ENCODE results near the gene ZC3H18. TPM values are rescaled to one million over a fixed set of nuclear protein-coding genes. Genes with fewer than 3 reads are reported as not detected.

The ZC3H18 gene
- total RNA-seq, 1 experiment from 2014 or later = 61.8 TPM

DNA sequence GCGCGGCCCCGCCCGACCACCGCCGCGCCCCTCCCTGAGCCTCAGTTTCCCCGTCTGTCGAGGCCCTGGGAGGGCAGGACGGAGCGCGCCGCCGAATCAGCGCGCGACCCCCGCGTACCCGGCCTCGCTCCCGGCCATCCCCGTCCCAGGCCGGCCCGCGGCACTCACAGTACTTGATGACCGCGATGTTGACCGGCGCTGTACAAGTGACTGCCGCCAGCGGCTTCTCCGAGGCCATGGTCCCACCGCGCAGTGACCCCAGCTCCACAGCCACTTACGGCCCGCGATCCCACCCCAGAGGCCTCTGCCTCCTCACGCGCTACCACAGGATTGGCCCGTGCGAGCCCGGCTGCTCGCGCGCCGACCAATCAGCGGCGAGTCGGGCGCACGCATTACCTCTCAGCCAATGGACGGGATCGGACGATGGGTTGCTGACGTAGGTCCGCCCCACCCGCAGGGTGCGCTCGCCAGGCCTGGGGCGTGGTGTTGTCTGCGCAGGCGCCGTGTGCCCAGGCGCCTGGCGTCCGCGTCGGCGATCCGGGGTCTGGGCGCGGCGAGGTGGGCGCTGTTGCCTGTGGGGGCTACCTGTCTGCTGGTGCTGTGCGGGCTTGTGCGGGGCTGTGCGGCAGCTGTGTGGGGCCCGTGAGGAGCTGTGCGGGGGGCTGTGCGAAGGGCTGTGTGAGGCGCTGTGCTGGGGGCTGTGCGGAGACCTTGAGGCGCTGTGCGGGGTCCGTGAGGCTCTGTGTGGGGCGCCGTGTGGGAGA, 92.8 kb downstream of the ZC3H18 start, which contains the start of gene MVD (continued):
- TF ChIP-seq, protein P1, sequence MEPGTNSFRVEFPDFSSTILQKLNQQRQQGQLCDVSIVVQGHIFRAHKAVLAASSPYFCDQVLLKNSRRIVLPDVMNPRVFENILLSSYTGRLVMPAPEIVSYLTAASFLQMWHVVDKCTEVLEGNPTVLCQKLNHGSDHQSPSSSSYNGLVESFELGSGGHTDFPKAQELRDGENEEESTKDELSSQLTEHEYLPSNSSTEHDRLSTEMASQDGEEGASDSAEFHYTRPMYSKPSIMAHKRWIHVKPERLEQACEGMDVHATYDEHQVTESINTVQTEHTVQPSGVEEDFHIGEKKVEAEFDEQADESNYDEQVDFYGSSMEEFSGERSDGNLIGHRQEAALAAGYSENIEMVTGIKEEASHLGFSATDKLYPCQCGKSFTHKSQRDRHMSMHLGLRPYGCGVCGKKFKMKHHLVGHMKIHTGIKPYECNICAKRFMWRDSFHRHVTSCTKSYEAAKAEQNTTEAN (CRISPR knock-in tag; IDR thresholded peaks at IDR 0.05) = peak; percentile 44; the same call in 1 of the 2 replicates
- TF ChIP-seq ZNF138 (CRISPR knock-in tag; conservative IDR thresholded peaks at IDR 0.05) = no peak
- 0 out of 2 replicates have a peak, but pooled peaks have one; percentile 24 for TF ChIP-seq TCF7 (CRISPR knock-in tag; IDR thresholded peaks at IDR 0.05; ENCODE audit: low read depth)
- peak; percentile 90 for TF ChIP-seq FOXK1 (CRISPR knock-in tag; IDR thresholded peaks at IDR 0.05)
- TF ChIP-seq ZSCAN18 (CRISPR knock-in tag; IDR thresholded peaks at IDR 0.05) = no peak
- peak; percentile 100 for TF ChIP-seq SP1 (CRISPR knock-in tag; conservative IDR thresholded peaks at IDR 0.05)
- TF ChIP-seq FOXP4 (CRISPR knock-in tag; IDR thresholded peaks at IDR 0.05) = peak; percentile 48; the same call in 1 of the 2 replicates
- peak; percentile 81 for TF ChIP-seq ZNF232 (CRISPR knock-in tag; IDR thresholded peaks at IDR 0.05)

- no peak for DNase-seq (ENCODE audit: low spot score)
- Mint-ChIP-seq H3K36me3 (peaks cover 14% of the 10 kb centered on the region), H3K27ac (peak overlapping the region; percentile 80), H3K4me1 (peaks cover 17% of the 10 kb centered on the region), H3K9me3 (peaks cover 7% of the 10 kb centered on the region), H3K27me3 (ENCODE audit: low read depth) (no peaks in the 10 kb centered on the region; the same call in 1 of the 2 replicates), H3K4me3 (peak overlapping the region; percentile 21)
- no peak for ATAC-seq
- TF ChIP-seq RORB (CRISPR knock-in tag; IDR thresholded peaks at IDR 0.05) (no peak), TCF7 (CRISPR knock-in tag; IDR thresholded peaks at IDR 0.05; ENCODE audit: low read depth) (no peak), SOX15 (CRISPR knock-in tag; IDR thresholded peaks at IDR 0.05) (no peak), ZNF671 (CRISPR knock-in tag; IDR thresholded peaks at IDR 0.05) (no peak), MXD4 (CRISPR knock-in tag; IDR thresholded peaks at IDR 0.05; ENCODE audit: borderline replicate concordance) (no peak), USF2 (CRISPR knock-in tag; IDR thresholded peaks at IDR 0.05) (no peak), MAX (CRISPR knock-in tag; IDR thresholded peaks at IDR 0.05) (no peak), ZNF423 (CRISPR knock-in tag; IDR thresholded peaks at IDR 0.05) (no peak)
- POLR2A ChIA-PET = no interaction called here
- CTCF ChIA-PET = interaction anchor here (0.9 to 1.5 kb wide), 2 partner anchors 10 to 20 kb away, joined by 3 to 4 read pairs; no protein-coding TSS in a partner anchor
These were observed 94.9 kb downstream of the ZC3H18 start for GRCh38 chr16:88665148-88665547.

DNA sequence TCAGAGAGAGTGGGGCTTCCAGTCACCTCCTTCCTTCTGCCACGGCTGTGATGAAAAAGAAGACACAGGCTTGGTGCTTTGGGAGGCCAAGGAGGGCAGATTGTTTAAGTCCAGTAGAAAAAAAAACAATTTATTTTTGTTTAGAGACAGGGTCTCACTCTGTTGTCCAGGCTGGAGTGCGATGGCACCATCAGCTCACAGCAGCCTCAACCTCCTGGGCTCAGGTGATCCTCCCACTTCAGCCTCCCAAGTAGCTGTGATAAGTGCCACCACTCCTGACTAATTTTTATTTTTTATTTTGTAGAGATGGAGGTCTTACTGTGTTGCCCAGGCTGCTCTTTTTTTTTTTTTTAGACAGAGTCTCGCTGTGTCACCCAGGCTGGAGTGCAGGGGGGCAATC, 95.4 kb downstream of the ZC3H18 start:
- Mint-ChIP-seq H3K27me3 (ENCODE audit: low read depth) (no peaks in the 10 kb centered on the region; the same call in 1 of the 2 replicates), H3K36me3 (peaks cover 12% of the 10 kb centered on the region), H3K4me1 (peaks cover 16% of the 10 kb centered on the region), H3K27ac (no peak overlapping the region), H3K4me3 (no peak overlapping the region), H3K9me3 (peaks cover 7% of the 10 kb centered on the region)
- POLR2A ChIA-PET = no interaction called here
- CTCF ChIA-PET = interaction anchor here (0.9 kb wide), 1 partner anchor 10 kb away, joined by 3 read pairs; no protein-coding TSS in a partner anchor
- ATAC-seq (no peak), DNase-seq (ENCODE audit: low spot score) (no peak)
- no peak for TF ChIP-seq CREB1 (CRISPR knock-in tag; IDR thresholded peaks at IDR 0.05)
- TF ChIP-seq OVOL2 (CRISPR knock-in tag; IDR thresholded peaks at IDR 0.05; ENCODE audit: borderline replicate concordance) = no peak
- TF ChIP-seq ZNF423 (CRISPR knock-in tag; IDR thresholded peaks at IDR 0.05) = no peak
- TF ChIP-seq KAT7 (CRISPR knock-in tag; IDR thresholded peaks at IDR 0.05; ENCODE audit: borderline replicate concordance) = no peak
- TF ChIP-seq SOX15 (CRISPR knock-in tag; IDR thresholded peaks at IDR 0.05) = no peak
- no peak for TF ChIP-seq ATF3 (CRISPR knock-in tag; conservative IDR thresholded peaks at IDR 0.05)
- no peak for TF ChIP-seq FOXK1 (CRISPR knock-in tag; IDR thresholded peaks at IDR 0.05)
- TF ChIP-seq SMAD3 (CRISPR knock-in tag; IDR thresholded peaks at IDR 0.05; ENCODE audit: borderline replicate concordance) = no peak
- no peak for TF ChIP-seq USF2 (CRISPR knock-in tag; IDR thresholded peaks at IDR 0.05)

Data from WTC11 (cell line).